GM21526 (cell line): ENCODE measurements around the gene HOXC6.

Experiments
- ATAC-seq: cut with Tn5 transposase; IDR thresholded peaks from one replicate; pipeline ENCODE4 v1.9.1; 2021; ENCODE audit warnings: moderate library complexity; ENCODE audit not compliant: unreplicated experiment, low FRiP score

HOXC6 gene

GRCh38 chr12:54028314-54029201 lies at the start of gene HOXC6:
TSS of gene HOXC6 (plus strand) at chr12:54028440. CDS start at chr12:54028522, 82 bp downstream.
- no peak for ATAC-seq

- no peak for ATAC-seq
Measured at GRCh38 chr12:53978477-53979356, 49.5 kb upstream of the HOXC6 start.

DNA sequence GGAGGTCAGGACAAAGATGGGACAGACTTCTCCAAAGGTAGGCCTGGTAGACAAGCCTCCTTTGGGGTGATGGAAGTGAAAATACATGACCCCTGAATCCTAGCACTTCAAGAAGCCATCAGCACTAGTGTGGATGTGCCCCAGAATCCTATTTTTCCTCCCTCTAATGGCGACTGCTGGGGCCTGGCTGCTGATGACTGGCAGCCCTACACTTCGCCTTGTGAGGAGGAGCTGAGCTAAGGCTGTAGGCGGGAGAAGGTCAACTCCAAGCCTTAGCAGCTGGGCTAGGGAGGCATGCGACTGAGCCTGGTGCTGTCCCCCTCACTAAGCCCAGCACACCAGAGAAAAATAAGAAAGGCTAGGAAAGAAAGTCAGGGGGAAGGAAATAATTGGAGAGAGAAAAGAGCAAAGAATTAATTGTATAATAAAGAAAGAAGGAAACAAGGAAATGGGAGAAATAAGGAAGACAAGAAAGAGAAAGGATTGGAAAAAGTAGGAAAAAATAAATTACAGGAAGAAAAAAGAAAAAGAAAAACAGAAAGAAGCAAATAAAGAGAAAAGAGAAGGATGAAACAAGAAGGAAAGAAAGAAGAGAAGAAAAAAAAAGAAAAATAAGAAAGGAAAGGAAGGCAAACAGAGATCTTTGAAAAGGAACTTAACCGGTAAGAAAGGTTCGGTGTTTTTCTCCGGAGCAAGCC lies 48.0 kb upstream of the HOXC6 start:
- ATAC-seq = no peak

- no peak for ATAC-seq
Measured at GRCh38 chr12:53980802-53981496, 47.3 kb upstream of the HOXC6 start.

DNA sequence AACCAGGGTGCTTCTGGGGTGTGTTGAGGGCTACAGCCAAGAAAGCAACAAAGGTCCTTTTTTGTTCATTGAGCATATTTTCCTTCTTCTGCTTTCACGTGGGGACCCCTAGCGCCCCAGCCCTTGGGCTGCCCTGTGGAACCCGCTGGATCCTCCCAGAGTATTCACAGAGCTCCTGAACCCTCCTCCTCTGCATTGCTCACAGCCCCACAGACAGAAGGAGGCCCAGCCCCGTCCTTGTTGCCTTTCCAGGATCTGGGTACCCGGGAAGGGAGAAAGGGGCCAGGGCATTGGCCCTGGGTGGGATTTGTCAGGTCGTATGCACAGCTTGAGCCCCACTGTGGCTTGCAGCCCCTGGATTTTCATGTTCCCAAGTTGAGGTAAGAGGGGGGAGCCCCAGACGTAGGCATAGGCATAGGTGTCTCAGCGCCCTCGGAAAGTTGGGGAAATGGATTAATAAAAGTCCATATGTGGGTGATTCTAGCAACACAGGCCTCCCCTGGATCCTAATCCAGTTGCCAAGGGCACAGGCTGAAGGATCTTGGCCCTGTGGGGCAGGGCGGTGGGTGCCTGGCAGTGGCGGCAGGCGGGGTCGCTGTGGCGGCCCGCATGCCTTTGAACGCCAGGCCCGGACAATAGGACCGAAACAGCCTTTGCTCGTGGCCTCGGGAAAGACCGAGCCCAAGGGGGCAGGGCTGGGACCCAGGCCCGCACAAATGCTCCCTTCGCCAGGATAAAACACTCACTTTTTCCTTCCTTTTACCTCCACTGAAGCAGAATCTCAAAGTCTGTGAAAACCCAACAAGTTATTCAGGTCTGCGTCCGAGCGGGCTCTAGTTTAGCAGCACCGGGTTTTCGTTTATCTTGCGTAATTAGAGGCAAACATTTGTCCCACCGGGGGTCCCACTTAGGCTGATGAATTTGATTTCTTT lies 46.3 kb upstream of the HOXC6 start:
- ATAC-seq = no peak

DNA sequence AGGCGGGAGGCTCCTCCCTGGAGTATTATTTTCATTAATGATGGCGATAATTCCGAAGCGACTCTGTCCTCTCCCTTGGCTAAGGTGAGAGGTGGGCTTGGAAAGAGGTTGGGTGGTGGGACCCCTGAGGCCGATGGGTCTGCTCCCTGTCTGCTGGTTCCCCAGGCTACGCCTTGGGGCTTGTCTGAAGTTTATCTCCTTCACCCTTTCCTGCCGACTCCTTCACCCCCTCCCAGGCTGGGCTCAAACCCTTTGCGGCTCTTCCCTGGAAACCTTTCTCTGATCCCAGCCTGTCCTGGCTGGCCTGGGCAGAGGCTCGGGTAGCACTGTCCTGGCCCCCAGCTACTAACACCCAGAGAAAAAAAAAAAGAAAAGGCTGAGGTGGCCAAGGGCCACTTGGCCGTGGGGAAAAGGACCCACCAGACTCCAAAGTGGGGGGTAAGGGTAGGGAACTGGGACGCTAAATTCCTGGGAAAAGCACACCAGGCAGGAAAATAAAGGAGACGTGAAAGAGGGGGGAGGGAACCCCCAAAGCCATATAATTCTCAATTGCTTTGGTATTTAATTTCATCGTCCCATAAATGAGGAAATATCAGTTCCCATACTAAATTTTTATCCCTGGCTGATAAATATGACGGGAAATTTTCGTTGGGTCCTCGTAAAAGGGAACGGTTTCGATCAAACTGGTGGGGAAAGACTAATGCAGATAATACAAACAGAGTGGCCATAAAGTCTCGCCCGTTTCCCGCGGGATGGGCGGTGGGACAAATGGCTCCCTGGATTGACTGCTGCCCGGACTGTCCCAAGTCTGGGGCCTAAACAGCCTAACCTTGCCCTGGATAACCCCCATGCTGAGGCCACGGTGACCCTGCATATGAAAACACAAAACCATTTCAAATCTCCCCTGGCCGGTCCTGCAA lies 45.3 kb upstream of the HOXC6 start:
- no peak for ATAC-seq

- ATAC-seq = no peak
Measured at GRCh38 chr12:53983568-53983949, 44.7 kb upstream of the HOXC6 start.

DNA sequence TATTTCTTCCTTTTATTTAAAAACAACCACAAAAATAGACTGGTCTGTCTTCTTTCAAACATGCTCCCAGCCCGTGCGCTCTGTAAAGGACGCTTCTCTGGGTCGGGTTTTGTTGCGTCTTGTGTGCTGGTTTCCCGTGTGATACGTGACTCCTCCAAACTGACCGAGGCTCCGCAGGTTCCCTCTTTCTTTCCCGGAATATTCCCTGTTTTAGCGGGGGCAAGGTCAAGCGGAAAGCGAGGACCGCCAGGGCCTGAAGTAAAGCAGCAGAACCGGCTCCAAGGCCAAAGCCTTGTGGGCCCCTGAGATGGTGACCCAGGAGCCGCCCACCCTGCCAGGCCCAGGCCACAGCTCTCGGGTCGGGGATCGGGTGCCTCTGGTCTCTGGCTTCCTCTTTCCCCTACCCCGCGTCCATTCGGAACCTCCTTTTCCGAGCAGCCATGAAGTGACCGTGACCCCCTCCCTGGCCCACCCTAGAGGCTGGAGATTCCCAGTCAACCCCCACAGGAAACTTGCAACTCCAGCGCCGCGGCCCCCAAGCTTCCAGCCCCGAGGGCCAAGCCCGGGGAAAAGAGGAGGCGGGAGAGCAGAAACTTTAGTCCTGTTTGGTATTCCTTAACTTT lies 44.2 kb upstream of the HOXC6 start:
- ATAC-seq = no peak

GRCh38 chr12:53984901-53985691 lies 43.1 kb upstream of the HOXC6 start, which contains the start of gene HOXC10:
TSS of gene HOXC10 (plus strand) at chr12:53985146. CDS start at chr12:53985260, 114 bp downstream.
- peak; percentile 61 for ATAC-seq

- ATAC-seq = no peak
Measured at GRCh38 chr12:53985692-53985993, 42.6 kb upstream of the HOXC6 start.

GRCh38 chr12:53985994-53986685 lies 42.1 kb upstream of the HOXC6 start:
- no peak for ATAC-seq

- no peak for ATAC-seq
Measured at GRCh38 chr12:53986686-53987483, 41.4 kb upstream of the HOXC6 start.

- ATAC-seq = no peak
Measured at GRCh38 chr12:53987787-53988230, 40.4 kb upstream of the HOXC6 start.

DNA sequence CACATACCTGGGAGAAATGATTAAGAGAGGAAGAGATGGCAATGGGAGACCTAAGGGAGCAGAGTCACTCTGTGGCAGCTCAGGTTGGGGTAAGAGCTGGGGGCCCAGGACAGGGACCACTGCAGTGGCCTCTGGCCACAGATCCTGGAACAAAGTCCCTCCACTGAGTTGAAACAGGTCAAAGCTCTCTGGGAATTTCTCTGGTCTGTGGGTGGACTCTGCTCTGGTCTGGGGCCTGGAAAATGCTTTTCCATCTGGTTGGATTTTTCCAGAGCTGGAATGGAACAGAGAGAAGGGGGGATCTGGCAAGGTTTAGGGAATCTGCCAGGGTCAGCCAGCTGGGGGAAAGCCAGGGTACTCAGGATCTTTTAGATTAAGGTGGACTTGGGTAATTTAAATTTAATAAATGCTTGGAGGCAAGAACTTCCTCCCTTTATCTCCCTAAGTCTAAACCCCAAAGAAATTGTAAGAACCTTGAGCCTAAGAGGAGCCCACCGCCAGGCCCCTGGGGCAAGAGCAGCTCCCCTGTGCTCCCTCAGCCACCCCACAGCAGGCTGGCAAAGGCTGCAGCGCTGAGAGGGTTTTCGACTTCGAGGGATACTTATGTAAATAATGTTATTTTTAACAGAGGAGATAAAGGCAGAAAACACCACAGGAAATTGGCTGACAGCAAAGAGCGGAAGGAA lies 39.6 kb upstream of the HOXC6 start:
- no peak for ATAC-seq
